SIG-M5 (cell line): ENCODE results near the gene LEF1.

ENCODE experiments used
- DNase-seq: peaks from one replicate; lab custom pipeline; 2025; lab: John Stamatoyannopoulos, UW

Gene LEF1

GRCh38 chr4:108174856-108175255, 6.1 kb upstream of the LEF1 start:
- DNase-seq, result no peak

GRCh38 chr4:108173599-108174057, 4.9 kb upstream of the LEF1 start:
- DNase-seq, result no peak

- DNase-seq, result no peak
Observed at GRCh38 chr4:108172753-108173598, 4.2 kb upstream of the LEF1 start.

- DNase-seq, result no peak
Observed at GRCh38 chr4:108172231-108172752, 3.6 kb upstream of the LEF1 start.

DNA sequence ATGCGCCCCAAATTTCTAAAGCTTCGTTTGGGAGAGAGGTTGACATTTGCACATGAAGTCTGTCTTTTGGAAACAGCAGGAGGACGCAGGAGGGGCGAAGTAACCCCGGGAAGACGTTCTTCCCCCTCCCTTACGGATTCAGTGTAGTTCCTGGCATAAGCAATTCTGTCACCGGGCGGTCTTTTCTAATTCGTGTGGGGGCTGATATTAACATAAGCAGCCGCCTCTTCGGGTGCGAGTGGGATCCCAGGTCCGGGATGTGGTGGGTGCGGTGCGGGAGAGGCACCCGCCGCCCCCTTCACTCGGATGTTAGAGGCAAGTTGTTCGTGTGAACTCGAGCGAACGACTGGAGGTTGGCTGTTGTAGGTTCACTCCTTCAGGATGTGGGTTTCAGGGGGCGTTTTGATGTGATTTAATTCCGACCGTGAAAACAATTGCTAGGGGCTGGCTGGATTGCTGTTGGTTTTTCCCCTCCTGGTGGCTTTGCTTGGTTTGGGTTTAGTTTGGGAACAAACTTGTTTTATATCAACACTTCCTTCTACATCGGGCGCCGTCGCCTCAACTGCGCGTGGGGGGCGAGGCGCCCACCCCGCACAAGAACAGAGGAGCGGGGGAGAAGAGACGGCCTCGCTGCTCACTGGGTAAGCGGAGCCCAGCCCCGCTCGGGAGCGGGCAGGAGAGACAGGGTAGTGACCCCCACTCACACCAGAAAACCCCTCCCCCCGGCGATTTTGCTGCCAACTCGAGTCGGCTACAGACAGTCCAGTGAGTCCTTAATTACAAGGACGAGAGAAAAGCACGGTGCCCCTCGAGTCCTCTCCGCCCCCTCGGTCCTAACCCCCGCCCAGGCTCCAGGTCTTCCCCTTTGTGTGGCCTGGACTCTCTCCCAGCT, 2.9 kb upstream of the LEF1 start:
- DNase-seq, result no peak

DNA sequence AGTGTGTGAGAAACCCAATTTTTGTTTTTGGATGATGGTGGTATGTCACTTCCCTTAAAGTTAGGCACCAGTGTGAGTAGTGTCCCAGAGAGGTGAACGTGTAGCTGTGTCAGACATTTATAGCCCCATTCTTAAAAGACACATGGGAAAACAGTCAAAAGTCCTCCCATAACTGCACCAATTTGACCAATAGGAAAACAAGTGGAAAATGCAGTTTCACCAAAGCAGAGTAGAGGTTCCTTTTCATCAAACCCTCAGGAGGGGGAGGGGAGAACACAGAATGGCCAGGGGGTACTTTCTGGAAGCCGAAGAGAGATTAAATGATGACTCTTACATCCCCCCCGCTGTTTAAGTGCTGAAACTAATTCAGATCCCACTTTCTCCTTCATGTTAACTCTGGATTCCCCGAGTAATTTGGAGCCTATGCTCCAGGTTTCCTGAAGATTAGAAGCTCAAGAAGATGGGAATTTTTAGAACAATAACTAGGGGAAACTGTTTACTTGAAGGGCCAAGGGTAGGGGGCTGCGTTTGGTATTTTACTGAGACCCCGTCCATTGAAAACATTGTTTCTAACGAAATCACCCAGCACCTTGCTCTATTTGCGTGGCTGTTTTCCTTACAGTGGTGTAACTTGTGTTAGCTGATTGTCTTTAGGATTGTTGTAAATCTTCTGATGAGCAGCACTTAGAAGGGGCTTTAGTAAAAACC, 2.1 kb upstream of the LEF1 start:
- DNase-seq, result no peak

GRCh38 chr4:108169664-108170063, 932 bp upstream of the LEF1 start:
- DNase-seq, result no peak

GRCh38 chr4:108168160-108168670, 517 bp downstream of the LEF1 start:
- no peak for DNase-seq

GRCh38 chr4:108166441-108167315, 2.1 kb downstream of the LEF1 start:
- no peak for DNase-seq

DNA sequence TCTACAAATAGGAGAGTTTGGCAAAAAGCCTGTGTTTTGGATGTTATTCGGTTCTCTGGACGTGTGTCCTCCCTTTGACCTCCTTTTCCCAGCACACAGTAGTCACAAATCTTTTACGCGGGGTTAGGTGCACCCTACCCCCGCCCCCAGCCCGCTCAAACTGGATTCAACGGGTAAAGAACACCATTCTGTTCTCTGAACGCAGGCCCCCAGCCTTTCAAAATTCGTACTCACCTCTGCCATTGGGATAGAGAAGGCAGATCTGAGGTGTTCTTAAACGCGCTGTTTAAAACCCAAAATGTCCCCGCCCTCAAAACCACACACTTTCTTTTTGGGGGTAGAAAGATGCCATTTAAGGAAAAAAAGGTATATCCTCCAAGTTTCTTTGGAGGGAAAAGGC, 2.7 kb downstream of the LEF1 start:
- no peak for DNase-seq

DNA sequence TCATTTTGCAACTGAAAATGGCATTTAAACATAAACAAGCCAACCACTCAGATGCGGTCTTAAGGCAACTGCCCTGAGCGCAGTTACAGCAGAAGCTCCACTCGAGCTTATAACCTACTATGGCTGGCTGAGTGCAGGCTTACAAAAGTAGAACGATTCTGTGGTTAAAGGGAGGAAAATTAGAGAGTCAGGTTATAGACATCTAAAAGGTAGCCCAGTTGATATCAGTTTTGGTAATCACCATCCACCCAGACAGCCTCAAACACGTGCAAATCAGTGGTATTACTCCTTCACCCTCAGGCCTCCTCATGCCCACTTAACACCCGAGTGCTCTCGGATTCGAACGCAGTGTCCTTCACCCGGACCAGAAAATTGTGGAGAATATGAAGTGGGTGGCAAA, 3.1 kb downstream of the LEF1 start:
- DNase-seq, result no peak

DNA sequence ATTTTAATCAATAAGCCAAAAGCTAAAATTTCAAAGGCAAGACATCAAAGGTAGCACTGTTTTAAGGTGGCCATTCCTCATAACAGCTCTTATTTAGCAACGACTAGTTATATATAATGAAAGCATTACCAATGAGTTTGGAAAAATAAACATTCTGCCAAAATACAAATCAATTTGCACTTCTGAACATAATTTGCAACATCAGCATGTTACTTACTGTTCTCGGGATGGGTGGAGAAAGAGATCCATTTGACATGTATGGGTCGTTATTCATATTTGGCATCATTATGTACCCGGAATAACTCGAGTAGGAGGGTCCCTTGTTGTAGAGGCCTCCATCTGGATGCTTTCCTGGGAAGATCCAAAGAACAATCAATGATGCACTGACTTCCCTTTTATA, 5.4 kb downstream of the LEF1 start:
- DNase-seq, result no peak

DNA sequence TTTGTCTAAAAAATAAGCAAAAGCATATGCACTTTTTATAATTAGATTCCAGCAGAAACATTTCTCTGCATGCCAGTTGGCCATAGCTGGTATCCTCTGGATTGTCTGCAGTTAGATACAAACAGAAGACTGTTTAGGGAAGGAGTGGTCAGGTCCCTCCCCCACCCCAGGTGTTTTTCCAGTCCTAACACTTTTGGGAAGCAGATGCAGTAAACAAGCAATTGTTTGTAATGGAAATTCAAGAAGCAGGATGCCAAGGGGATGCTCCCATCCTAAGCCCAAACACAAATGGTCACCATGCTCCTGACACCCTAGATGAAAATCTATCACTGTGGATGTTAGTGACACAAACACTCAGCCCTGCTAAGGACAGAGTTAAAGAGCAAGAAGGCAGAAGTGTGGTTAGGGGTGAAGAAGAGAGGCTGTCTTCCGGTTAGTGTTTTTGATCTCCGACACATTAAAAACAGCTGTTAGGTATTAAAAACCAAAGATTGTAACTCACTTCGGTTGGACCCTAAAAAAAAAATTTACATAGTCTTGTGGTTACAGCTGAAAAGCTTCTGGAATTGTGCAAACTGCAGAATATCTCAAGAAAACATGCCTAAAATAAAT, 7.9 kb downstream of the LEF1 start:
- DNase-seq, result no peak

DNA sequence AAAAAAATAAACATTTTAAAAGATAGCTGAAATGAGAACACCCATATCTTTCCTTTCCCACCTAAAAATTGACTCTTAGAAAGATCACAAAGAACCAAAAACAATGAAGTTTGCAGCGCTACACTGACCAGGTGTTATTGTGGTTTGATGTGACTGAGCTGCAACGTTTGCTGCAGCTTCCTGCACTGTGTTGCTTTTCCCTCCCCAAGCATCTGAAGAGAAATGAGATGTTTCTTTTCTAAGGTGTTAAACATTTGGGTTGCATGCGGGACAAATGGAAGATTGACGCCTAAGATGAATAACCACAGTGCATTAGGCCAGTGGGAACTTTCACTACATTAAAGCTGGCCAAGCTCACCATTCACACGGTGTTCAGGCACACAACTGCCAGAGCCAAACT, 8.9 kb downstream of the LEF1 start:
- DNase-seq, result no peak

- DNase-seq, result no peak
Observed at GRCh38 chr4:108157655-108158054, 11.1 kb downstream of the LEF1 start.

- no peak for DNase-seq
Observed at GRCh38 chr4:108156391-108156790, 12.3 kb downstream of the LEF1 start.

DNA sequence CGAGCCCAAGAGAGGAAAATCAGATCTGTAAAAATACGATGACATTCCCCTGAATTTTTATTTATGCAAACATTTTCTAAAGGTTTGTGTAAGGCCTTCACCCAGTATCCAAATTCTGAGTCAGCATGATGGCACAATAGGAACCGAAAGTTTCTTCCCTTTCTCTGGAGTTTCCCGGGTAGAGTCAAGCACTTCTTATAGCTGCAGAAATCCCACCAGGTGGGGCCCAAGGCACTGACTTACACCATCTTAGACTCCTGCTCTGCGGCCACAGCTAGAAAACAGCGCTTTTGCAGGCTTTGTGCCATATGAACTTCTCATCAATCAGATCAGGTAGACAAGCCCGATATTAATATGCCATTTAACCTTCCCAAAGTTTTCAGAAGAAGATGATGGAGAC, 13.4 kb downstream of the LEF1 start:
- no peak for DNase-seq

- no peak for DNase-seq
Observed at GRCh38 chr4:108152980-108153379, 15.8 kb downstream of the LEF1 start.

- DNase-seq, result no peak
Observed at GRCh38 chr4:108149588-108150380, 18.9 kb downstream of the LEF1 start.

DNA sequence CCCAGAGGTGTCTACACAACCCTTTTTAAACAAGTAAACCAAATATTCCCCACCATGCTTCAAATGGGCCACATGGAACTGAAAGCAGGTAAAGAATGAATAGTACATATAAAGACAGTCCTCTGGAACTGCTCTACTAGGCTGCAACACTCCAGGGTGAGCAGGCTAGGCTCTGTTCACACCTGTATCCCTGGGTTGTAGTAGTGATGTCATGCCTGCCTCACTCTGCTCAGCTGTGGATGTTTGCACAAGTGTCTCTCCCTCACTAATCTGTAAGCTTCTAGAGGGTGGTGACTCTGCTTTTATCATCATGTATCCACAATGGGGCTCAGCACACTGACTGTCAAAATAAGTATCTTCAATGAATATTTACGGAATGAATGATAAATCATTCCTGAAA, 20.4 kb downstream of the LEF1 start:
- no peak for DNase-seq
